SW480 (cell line): ENCODE measurements around the gene GATAD2A.

ENCODE experiments used
- DNase-seq: peaks from one replicate; pipeline ENCODE4 v3.0.0-alpha.2; 2016; ENCODE audit warnings: low spot score

GATAD2A gene

GRCh38 chr19:19547674-19548336, 142.3 kb downstream of the GATAD2A start:
- DNase-seq, result no peak

GRCh38 chr19:19548915-19549759, 143.7 kb downstream of the GATAD2A start:
- DNase-seq, result no peak

- DNase-seq, result no peak
These were observed 144.5 kb downstream of the GATAD2A start for GRCh38 chr19:19549804-19550464.

GRCh38 chr19:19550485-19550929, 145.0 kb downstream of the GATAD2A start:
- no peak for DNase-seq

- DNase-seq, result no peak
These were observed 145.7 kb downstream of the GATAD2A start for GRCh38 chr19:19550972-19551852.

- DNase-seq, result no peak
These were observed 146.3 kb downstream of the GATAD2A start for GRCh38 chr19:19551853-19552192.

GRCh38 chr19:19552798-19553197, 147.3 kb downstream of the GATAD2A start:
- no peak for DNase-seq

- no peak for DNase-seq
These were observed 148.2 kb downstream of the GATAD2A start for GRCh38 chr19:19553670-19554069.

GRCh38 chr19:19554074-19555023, 148.9 kb downstream of the GATAD2A start:
- DNase-seq, result no peak

- no peak for DNase-seq
These were observed 152.6 kb downstream of the GATAD2A start for GRCh38 chr19:19558055-19558454.
